ENCODE data around the gene USP22. TPM values are rescaled to one million over a fixed set of nuclear protein-coding genes. Genes with fewer than 3 reads are reported as not detected.

USP22 gene
- total and polyA plus RNA-seq, 2 experiments from 2014 or later: 68.9 to 296 TPM

DNA sequence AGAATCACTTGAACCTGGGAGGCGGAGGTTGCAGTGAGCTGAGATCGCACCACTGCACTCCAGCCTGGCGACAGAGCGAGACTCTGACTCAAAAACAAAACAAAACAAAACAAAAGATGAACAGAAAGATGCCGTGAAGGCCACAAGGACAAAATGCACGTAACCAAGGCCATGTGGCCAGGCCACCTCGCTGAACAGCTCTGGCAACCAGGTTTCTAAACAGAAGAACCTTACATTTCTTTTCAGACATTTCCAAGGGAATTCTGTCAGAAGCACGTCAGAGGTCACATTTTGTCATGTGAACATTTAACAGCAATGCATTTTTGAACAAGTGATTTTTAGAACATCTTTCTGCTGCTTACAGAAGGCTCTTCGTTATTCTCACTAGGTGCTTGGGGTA lies 28.8 kb downstream of the USP22 start:
- no peaks in the 10 kb centered on the region for H3K9me2 ChIP-seq (ENCODE audit: insufficient read depth)
- H3K27me3 Mint-ChIP-seq (ENCODE audit: insufficient read depth, low read depth, poor library complexity): peaks cover 7% of the 10 kb centered on the region
- H4K20me1 ChIP-seq (replicated peaks; ENCODE audit: insufficient read depth): peaks cover 83% of the 10 kb centered on the region
- no peaks in the 10 kb centered on the region; the same call in 2 of the 3 replicates for H3K9me3 Mint-ChIP-seq
- no peak overlapping the region; the same call in 2 of the 3 replicates for H3K4me3 Mint-ChIP-seq
- no peak overlapping the region for H2AFZ ChIP-seq
- ATAC-seq: no peak
- H3K27ac ChIP-seq (ENCODE audit: low read depth): no peak overlapping the region
- TF ChIP-seq CREB1 (CRISPR knock-in tag; IDR thresholded peaks at IDR 0.05; ENCODE audit: low read depth) (no peak), JUNB (IDR thresholded peaks at IDR 0.05; ENCODE audit: unreplicated experiment) (no peak), EZH2 (IDR thresholded peaks at IDR 0.05; ENCODE audit: low read depth, unreplicated experiment) (no peak), STAT1 (IDR thresholded peaks at IDR 0.05; ENCODE audit: unreplicated experiment) (no peak)
- H3K4me3 ChIP-seq: no peak overlapping the region
- H3K36me3 ChIP-seq (ENCODE audit: insufficient read depth): peaks cover 93% of the 10 kb centered on the region
- H3K27me3 ChIP-seq (ENCODE audit: insufficient read depth): no peaks in the 10 kb centered on the region
- DNase-seq (ENCODE audit: low spot score): no peak
- no peaks in the 10 kb centered on the region for H3K4me1 ChIP-seq (ENCODE audit: insufficient read depth)
- no peak overlapping the region for H3K4me2 ChIP-seq
- H3F3A ChIP-seq (replicated peaks; ENCODE audit: low read depth): peaks cover 58% of the 10 kb centered on the region
- H3K4me1 Mint-ChIP-seq: no peaks in the 10 kb centered on the region; the same call in 2 of the 3 replicates
- H3K27ac Mint-ChIP-seq: no peak overlapping the region
- peaks cover 100% of the 10 kb centered on the region for H3K36me3 Mint-ChIP-seq (ENCODE audit: low read depth)
- peaks cover 93% of the 10 kb centered on the region for H3K79me2 ChIP-seq (replicated peaks; ENCODE audit: insufficient read depth)

DNA sequence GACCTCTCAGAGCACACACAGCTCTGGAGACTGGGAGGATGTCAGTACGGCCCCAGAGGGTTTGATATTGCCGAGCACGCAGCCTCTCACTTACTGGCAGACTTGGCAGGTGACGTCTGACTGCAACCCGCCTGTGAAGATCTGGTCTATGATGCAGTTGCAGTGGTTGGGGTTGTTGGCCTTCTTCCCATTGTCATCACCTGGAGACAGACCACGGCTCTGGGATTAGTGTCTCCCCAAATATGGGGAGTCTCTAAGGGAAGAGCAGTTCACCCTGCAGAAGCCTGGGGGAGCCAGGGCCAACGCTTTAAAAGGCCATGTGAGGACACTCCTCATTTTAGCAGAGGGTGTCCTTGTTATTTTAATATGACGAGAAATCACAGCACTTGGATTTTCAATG lies 30.1 kb downstream of the USP22 start:
- H3K36me3 ChIP-seq (ENCODE audit: insufficient read depth): peaks cover 93% of the 10 kb centered on the region
- H3K27ac Mint-ChIP-seq: no peak overlapping the region
- no peaks in the 10 kb centered on the region for H3K4me1 ChIP-seq (ENCODE audit: insufficient read depth)
- H2AFZ ChIP-seq: no peak overlapping the region
- H4K20me1 ChIP-seq (replicated peaks; ENCODE audit: insufficient read depth): peaks cover 82% of the 10 kb centered on the region
- H3K9me3 Mint-ChIP-seq: no peaks in the 10 kb centered on the region; the same call in 1 of the 3 replicates
- H3K27ac ChIP-seq (ENCODE audit: low read depth): no peak overlapping the region
- DNase-seq (ENCODE audit: low spot score) (no peak), ATAC-seq (no peak)
- H3K79me2 ChIP-seq (replicated peaks; ENCODE audit: insufficient read depth): peaks cover 91% of the 10 kb centered on the region
- H3K27me3 ChIP-seq (ENCODE audit: insufficient read depth): no peaks in the 10 kb centered on the region
- H3K4me3 ChIP-seq: no peak overlapping the region
- no peak overlapping the region for H3K4me2 ChIP-seq
- H3F3A ChIP-seq (replicated peaks; ENCODE audit: low read depth): peaks cover 51% of the 10 kb centered on the region
- no peak for TF ChIP-seq NANOG (IDR thresholded peaks at IDR 0.05; ENCODE audit: borderline replicate concordance)
- TF ChIP-seq, protein P1, sequence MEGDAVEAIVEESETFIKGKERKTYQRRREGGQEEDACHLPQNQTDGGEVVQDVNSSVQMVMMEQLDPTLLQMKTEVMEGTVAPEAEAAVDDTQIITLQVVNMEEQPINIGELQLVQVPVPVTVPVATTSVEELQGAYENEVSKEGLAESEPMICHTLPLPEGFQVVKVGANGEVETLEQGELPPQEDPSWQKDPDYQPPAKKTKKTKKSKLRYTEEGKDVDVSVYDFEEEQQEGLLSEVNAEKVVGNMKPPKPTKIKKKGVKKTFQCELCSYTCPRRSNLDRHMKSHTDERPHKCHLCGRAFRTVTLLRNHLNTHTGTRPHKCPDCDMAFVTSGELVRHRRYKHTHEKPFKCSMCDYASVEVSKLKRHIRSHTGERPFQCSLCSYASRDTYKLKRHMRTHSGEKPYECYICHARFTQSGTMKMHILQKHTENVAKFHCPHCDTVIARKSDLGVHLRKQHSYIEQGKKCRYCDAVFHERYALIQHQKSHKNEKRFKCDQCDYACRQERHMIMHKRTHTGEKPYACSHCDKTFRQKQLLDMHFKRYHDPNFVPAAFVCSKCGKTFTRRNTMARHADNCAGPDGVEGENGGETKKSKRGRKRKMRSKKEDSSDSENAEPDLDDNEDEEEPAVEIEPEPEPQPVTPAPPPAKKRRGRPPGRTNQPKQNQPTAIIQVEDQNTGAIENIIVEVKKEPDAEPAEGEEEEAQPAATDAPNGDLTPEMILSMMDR (conservative IDR thresholded peaks at IDR 0.05; ENCODE audit: low read depth in 2 of 2): 0 out of 4 replicates have a peak, but pooled peaks of 1 of the 2 experiments have one; percentile 6
- H3K27me3 Mint-ChIP-seq (ENCODE audit: insufficient read depth, low read depth, poor library complexity): peaks cover 13% of the 10 kb centered on the region
- no peak overlapping the region for H3K4me3 Mint-ChIP-seq
- no peaks in the 10 kb centered on the region; the same call in 2 of the 3 replicates for H3K4me1 Mint-ChIP-seq
- H3K36me3 Mint-ChIP-seq (ENCODE audit: low read depth): peaks cover 100% of the 10 kb centered on the region
- H3K9me2 ChIP-seq (ENCODE audit: insufficient read depth): no peaks in the 10 kb centered on the region

GRCh38 chr17:21010705-21011596 lies 31.9 kb downstream of the USP22 start:
- Histone ChIP-seq H3K4me2 (no peak overlapping the region), H3K27me3 (ENCODE audit: insufficient read depth) (no peaks in the 10 kb centered on the region), H3K27ac (ENCODE audit: low read depth) (no peak overlapping the region), H2AFZ (no peak overlapping the region), H4K20me1 (replicated peaks; ENCODE audit: insufficient read depth) (peaks cover 79% of the 10 kb centered on the region), H3K4me3 (no peak overlapping the region), H3K9me2 (ENCODE audit: insufficient read depth) (no peaks in the 10 kb centered on the region), H3K79me2 (replicated peaks; ENCODE audit: insufficient read depth) (peaks cover 90% of the 10 kb centered on the region), H3K4me1 (ENCODE audit: insufficient read depth) (no peaks in the 10 kb centered on the region), H3K36me3 (ENCODE audit: insufficient read depth) (peaks cover 93% of the 10 kb centered on the region), H3F3A (replicated peaks; ENCODE audit: low read depth) (peaks cover 45% of the 10 kb centered on the region)
- peak overlapping the region; percentile 36 for H3K27ac Mint-ChIP-seq
- peaks cover 11% of the 10 kb centered on the region for H3K27me3 Mint-ChIP-seq (ENCODE audit: insufficient read depth, low read depth, poor library complexity)
- H3K4me3 Mint-ChIP-seq: no peak overlapping the region
- no peaks in the 10 kb centered on the region; the same call in 2 of the 3 replicates for H3K4me1 Mint-ChIP-seq
- H3K9me3 Mint-ChIP-seq: no peaks in the 10 kb centered on the region; the same call in 1 of the 3 replicates
- ATAC-seq: peak; percentile 26; the same call in 1 of the 3 replicates
- no peak for DNase-seq (ENCODE audit: low spot score)
- H3K36me3 Mint-ChIP-seq (ENCODE audit: low read depth): peaks cover 100% of the 10 kb centered on the region
- no peak for TF ChIP-seq REST (IDR thresholded peaks at IDR 0.05; ENCODE audit: unreplicated experiment)

All from GM23338 (cell line).